ENCODE results near the gene NNAT. TPM values are rescaled to one million over a fixed set of nuclear protein-coding genes. Genes with fewer than 3 reads are reported as not detected.
"Not testable (repeated sequence)": the region's sequence is repeated elsewhere in the genome, so short reads cannot be mapped to it uniquely, and the experiment has no call there.

Gene NNAT
- total RNA-seq, 6 experiments from 2014 or later, result not detected

DNA sequence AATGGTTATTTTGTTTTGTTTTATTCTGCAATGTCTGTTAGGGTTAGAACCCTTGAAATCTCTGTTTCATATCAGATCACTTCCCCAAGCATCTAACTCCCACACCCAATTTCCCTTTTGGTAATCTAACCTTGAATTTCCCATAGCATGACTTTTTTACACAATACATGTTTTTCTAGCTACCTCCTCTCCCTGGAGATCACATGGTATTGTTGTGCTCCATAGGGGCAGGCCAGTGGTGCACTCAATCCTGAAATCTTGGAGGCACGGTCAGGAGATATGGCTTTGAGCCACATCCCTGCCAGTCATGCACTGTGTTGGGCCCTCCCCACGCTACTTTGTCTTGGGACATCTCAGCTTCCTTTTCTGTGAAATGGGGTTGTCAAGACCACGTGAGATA lies 36.7 kb upstream of the NNAT start:
- DNase-seq, result no peak
- no peaks in the 10 kb centered on the region for H3K9me3 Mint-ChIP-seq
- H3K4me1 Mint-ChIP-seq (ENCODE audit: low read depth), result no peaks in the 10 kb centered on the region
- no peaks in the 10 kb centered on the region for H3K36me3 Mint-ChIP-seq (ENCODE audit: low read depth)
- TF ChIP-seq, protein P1, sequence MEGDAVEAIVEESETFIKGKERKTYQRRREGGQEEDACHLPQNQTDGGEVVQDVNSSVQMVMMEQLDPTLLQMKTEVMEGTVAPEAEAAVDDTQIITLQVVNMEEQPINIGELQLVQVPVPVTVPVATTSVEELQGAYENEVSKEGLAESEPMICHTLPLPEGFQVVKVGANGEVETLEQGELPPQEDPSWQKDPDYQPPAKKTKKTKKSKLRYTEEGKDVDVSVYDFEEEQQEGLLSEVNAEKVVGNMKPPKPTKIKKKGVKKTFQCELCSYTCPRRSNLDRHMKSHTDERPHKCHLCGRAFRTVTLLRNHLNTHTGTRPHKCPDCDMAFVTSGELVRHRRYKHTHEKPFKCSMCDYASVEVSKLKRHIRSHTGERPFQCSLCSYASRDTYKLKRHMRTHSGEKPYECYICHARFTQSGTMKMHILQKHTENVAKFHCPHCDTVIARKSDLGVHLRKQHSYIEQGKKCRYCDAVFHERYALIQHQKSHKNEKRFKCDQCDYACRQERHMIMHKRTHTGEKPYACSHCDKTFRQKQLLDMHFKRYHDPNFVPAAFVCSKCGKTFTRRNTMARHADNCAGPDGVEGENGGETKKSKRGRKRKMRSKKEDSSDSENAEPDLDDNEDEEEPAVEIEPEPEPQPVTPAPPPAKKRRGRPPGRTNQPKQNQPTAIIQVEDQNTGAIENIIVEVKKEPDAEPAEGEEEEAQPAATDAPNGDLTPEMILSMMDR (IDR thresholded peaks at IDR 0.05), result no peak
- H3K27ac Mint-ChIP-seq, result no peak overlapping the region
- H3K27me3 Mint-ChIP-seq (ENCODE audit: insufficient read depth), result peaks cover 29% of the 10 kb centered on the region
- H3K4me3 Mint-ChIP-seq, result no peak overlapping the region

DNA sequence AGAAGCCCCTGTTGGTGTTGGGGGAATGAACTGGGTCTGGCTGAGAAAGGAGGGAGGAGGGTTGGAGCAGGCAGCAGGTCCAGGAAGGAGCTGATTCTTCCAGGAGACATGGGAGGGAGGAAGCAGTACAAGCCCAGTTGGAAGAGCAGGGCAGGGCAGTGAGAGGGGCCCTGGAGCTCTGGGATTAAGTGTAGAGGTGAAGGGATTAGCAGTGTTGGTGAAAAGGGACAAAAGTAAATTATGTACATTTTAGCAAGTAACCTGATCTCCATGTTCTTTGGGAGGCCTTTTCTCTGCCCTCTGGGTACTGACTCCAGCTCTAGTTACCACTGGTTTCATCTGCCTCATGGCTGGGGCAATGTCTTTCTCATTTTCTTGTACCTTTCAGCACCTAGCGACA lies 34.8 kb upstream of the NNAT start:
- H3K4me3 Mint-ChIP-seq, result not testable (repeated sequence)

DNA sequence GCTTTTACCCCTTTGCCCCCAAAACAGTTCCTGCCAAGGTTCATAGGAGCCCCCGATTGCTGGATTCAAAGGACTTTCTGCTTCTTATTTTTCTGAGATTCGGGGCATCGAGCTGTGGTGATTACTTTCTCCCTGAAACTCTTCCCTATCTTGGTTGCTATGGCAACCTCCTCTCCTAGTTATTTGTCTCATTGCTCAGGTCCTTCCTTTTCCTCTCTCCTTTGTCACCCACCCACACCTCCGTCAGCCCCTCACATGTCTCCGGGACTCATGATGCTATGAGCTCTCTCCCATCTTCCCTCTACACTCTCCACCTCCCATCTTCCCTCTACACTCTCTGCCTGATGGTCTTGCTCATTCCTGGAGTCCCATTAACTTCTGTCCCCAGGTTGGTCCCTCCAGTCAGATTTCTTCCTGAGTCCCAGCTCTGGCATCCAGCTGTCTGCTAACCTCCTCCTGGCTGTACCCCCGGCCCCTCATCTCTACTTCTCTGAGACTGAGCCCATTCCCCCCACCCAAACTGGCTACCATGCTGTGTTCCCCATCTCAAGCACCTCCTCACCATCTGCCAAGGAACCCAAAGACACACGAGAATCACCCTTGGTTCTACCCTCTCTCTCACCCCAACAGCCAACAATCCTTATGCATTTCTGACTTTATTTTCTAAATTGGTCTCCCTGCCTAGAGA lies 30.2 kb upstream of the NNAT start:
- H3K4me3 Mint-ChIP-seq, result no peak overlapping the region
- no peak for DNase-seq
- H3K27me3 Mint-ChIP-seq (ENCODE audit: insufficient read depth), result peaks cover 15% of the 10 kb centered on the region
- H3K9me3 Mint-ChIP-seq, result no peaks in the 10 kb centered on the region
- no peak overlapping the region; the same call in 1 of the 2 replicates for H3K27ac Mint-ChIP-seq
- TF ChIP-seq, protein P1 (IDR thresholded peaks at IDR 0.05), result no peak
- H3K36me3 Mint-ChIP-seq (ENCODE audit: low read depth), result peaks cover 23% of the 10 kb centered on the region
- H3K4me1 Mint-ChIP-seq (ENCODE audit: low read depth), result no peaks in the 10 kb centered on the region

More for the DNA sequence above, 34.8 kb upstream of the NNAT start:
- not testable (repeated sequence) for H3K36me3 Mint-ChIP-seq (ENCODE audit: low read depth); H3K4me1 Mint-ChIP-seq (ENCODE audit: low read depth); H3K9me3 Mint-ChIP-seq; DNase-seq; H3K27ac Mint-ChIP-seq
- H3K27me3 Mint-ChIP-seq (ENCODE audit: insufficient read depth), result peaks cover 20% of the 10 kb centered on the region

DNA sequence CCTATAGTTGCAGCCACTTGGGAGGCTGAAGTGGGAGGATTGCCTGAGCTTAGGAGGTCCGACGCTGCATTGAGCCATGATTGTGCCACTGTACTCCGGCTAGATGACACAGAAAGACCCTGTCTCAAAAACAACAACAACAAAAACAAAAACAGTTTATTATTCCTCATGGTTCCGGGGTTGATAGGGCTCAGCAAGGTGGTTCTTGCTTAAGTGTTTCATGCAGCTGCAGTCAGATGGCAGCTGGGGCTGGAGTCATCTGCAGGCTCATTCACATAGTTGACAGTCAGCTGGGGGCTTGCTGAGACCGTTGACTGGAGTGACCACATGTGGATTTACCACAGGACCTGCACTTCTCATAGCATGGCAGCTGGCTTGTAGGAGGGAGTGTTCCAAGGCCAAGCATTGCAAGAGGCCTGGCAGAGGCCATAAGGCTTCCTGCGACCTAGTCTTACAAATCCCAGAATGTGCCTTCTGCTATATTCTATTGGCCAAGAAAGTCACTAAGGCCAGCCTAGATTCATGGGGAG lies 28.9 kb upstream of the NNAT start:
- DNase-seq, result no peak
- TF ChIP-seq, protein P1 (IDR thresholded peaks at IDR 0.05), result no peak
- Mint-ChIP-seq H3K4me3 (no peak overlapping the region), H3K4me1 (ENCODE audit: low read depth) (no peaks in the 10 kb centered on the region), H3K27me3 (ENCODE audit: insufficient read depth) (peaks cover 11% of the 10 kb centered on the region), H3K27ac (no peak overlapping the region), H3K36me3 (ENCODE audit: low read depth) (peaks cover 23% of the 10 kb centered on the region), H3K9me3 (no peaks in the 10 kb centered on the region)

DNA sequence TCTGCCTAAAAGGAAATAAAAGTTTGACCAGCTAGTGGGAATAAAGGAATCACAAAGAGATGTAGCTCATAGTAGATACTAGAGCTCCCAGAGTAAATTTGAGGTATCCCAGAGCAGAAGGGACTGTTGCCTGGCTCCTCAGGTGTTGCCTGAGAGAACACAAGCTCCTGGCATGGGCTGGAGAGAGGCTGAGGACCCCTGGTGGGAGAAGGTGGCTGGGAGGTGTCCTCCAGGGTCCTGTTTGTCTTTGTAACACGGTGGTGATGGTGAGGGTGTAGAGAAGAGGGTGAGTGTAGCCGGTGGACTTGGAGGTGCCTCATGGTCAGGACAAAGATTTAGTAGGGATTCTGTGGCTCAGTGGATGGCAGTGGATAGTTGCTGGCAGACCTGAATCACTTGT lies 28.1 kb upstream of the NNAT start:
- H3K4me3 Mint-ChIP-seq, result no peak overlapping the region
- H3K36me3 Mint-ChIP-seq (ENCODE audit: low read depth), result peaks cover 23% of the 10 kb centered on the region
- TF ChIP-seq, protein P1 (IDR thresholded peaks at IDR 0.05), result no peak
- H3K27ac Mint-ChIP-seq, result no peak overlapping the region
- peaks cover 6% of the 10 kb centered on the region for H3K27me3 Mint-ChIP-seq (ENCODE audit: insufficient read depth)
- DNase-seq, result no peak
- H3K4me1 Mint-ChIP-seq (ENCODE audit: low read depth), result peaks cover 3% of the 10 kb centered on the region
- H3K9me3 Mint-ChIP-seq, result no peaks in the 10 kb centered on the region

DNA sequence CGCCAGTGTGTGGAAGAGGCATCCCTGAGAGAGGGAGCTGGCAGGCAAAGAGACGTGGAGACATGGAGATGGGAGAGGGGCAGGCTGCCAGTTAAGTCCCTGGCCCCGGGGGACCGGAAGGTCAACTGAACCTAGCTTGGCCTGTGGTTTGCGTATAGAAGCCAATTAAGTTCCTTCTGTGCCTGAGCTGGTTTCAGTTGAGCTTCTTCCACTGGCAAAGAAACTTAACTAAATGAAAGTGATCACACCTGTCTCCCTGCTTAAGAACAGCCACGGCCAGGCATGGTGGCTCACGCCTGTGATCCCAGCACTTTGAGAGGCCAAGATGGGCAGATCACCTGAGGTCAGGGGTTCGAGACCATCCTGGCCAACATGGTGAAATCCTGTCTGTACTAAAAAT lies 26.7 kb upstream of the NNAT start:
- Mint-ChIP-seq H3K27me3 (ENCODE audit: insufficient read depth) (peaks cover 6% of the 10 kb centered on the region), H3K9me3 (no peaks in the 10 kb centered on the region), H3K27ac (no peak overlapping the region), H3K36me3 (ENCODE audit: low read depth) (peaks cover 30% of the 10 kb centered on the region), H3K4me1 (ENCODE audit: low read depth) (peaks cover 15% of the 10 kb centered on the region), H3K4me3 (no peak overlapping the region)
- TF ChIP-seq, protein P1 (IDR thresholded peaks at IDR 0.05), result no peak
- no peak for DNase-seq

All from HFFc6 (cell line).